ENCODE data around the gene MLF1.

MLF1 gene

GRCh38 chr3:158642005-158642404 is 71.0 kb downstream of the MLF1 start:
- peaks cover 13% of the 10 kb centered on the region for H3K4me1 Mint-ChIP-seq
- no peaks in the 10 kb centered on the region for H3K27me3 Mint-ChIP-seq (ENCODE audit: low read depth)
- no peak overlapping the region for H3K27ac Mint-ChIP-seq

GRCh38 chr3:158642474-158643210 is 71.6 kb downstream of the MLF1 start:
- Mint-ChIP-seq H3K4me3 (peak overlapping the region in 2 of 3 experiments; percentile 10 to 26), H3K27me3 (ENCODE audit: low read depth) (no peaks in the 10 kb centered on the region), H3K27ac (no peak overlapping the region), H3K36me3 (ENCODE audit: low read depth) (peaks cover 5% of the 10 kb centered on the region), H3K4me1 (peaks cover 13% of the 10 kb centered on the region), H3K9me3 (peaks cover 3% of the 10 kb centered on the region)
- TF ChIP-seq CTCF (IDR thresholded peaks at IDR 0.05; ENCODE audit: unreplicated experiment in 3 of 3), result no peak

More at GRCh38 chr3:158642005-158642404, 71.0 kb downstream of the MLF1 start:
- no peak for TF ChIP-seq CTCF (IDR thresholded peaks at IDR 0.05; ENCODE audit: unreplicated experiment in 3 of 3)
- H3K4me3 Mint-ChIP-seq, result no peak overlapping the region
- peaks cover 3% of the 10 kb centered on the region for H3K9me3 Mint-ChIP-seq
- H3K36me3 Mint-ChIP-seq (ENCODE audit: low read depth), result peaks cover 5% of the 10 kb centered on the region

GRCh38 chr3:158644345-158644908 is 73.4 kb downstream of the MLF1 start, which contains the start of gene GFM1:
GFM1 (plus strand) TSS chr3:158644527; CDS start chr3:158644635, 108 bp downstream.
- TF ChIP-seq CTCF (IDR thresholded peaks at IDR 0.05; ENCODE audit: unreplicated experiment in 3 of 3), result peak; percentile 89 to 98 (median 92)
- Mint-ChIP-seq H3K27me3 (ENCODE audit: low read depth) (no peaks in the 10 kb centered on the region), H3K36me3 (ENCODE audit: low read depth) (peaks cover 17% of the 10 kb centered on the region), H3K4me1 (peaks cover 13% of the 10 kb centered on the region), H3K27ac (peak within 1 kb of the TSS; percentile 4 to 75 (median 69)), H3K9me3 (peaks cover 3% of the 10 kb centered on the region), H3K4me3 (peak within 1 kb of the TSS; percentile 92 to 96 (median 94))

GRCh38 chr3:158649791-158650190 is 78.8 kb downstream of the MLF1 start:
- H3K36me3 Mint-ChIP-seq (ENCODE audit: low read depth), result peaks cover 31% of the 10 kb centered on the region
- no peaks in the 10 kb centered on the region for H3K9me3 Mint-ChIP-seq
- TF ChIP-seq CTCF (IDR thresholded peaks at IDR 0.05; ENCODE audit: unreplicated experiment in 3 of 3), result no peak
- H3K27ac Mint-ChIP-seq, result no peak overlapping the region
- H3K4me3 Mint-ChIP-seq, result no peak overlapping the region
- peaks cover 8% of the 10 kb centered on the region for H3K4me1 Mint-ChIP-seq
- no peaks in the 10 kb centered on the region for H3K27me3 Mint-ChIP-seq (ENCODE audit: low read depth)

GRCh38 chr3:158651192-158651591 is 80.2 kb downstream of the MLF1 start:
- Mint-ChIP-seq H3K27me3 (ENCODE audit: low read depth) (no peaks in the 10 kb centered on the region), H3K4me1 (no peaks in the 10 kb centered on the region)

More at GRCh38 chr3:158651192-158651591, 80.2 kb downstream of the MLF1 start:
- no peak for TF ChIP-seq CTCF (IDR thresholded peaks at IDR 0.05; ENCODE audit: unreplicated experiment in 3 of 3)
- Mint-ChIP-seq H3K4me3 (no peak overlapping the region), H3K36me3 (ENCODE audit: low read depth) (peaks cover 35% of the 10 kb centered on the region), H3K27ac (no peak overlapping the region), H3K9me3 (no peaks in the 10 kb centered on the region)

Data from nephron (organoid).